DOHH2 (cell line): ENCODE data around the gene KRTAP9-3.

Source experiments
- CTCF ChIP-seq: fragments of 200-600 bp; sonication (generic); IDR thresholded peaks from one replicate; pipeline ENCODE4 v1.5.1; 2014; ENCODE audit warnings: antibody characterized with exemption, mild to moderate bottlenecking, low read depth, low read length; ENCODE audit not compliant: poor library complexity, severe bottlenecking
- EZH2phosphoT487 ChIP-seq: fragments of 200-600 bp; sonication (generic); IDR thresholded peaks from 2 replicates; pipeline ENCODE4 v1.6.1; 2017; ENCODE audit warnings: borderline replicate concordance, mild to moderate bottlenecking, antibody characterized with exemption, low read length, moderate library complexity, mixed read lengths

GRCh38 chr17:41186872-41187271, 45.4 kb upstream of the KRTAP9-3 start:
- TF ChIP-seq CTCF (no peak), EZH2phosphoT487 (no peak)
